DOHH2 (cell line): ENCODE data around the gene HNRNPM.

Source experiments
- H3F3A ChIP-seq: fragments of 200-600 bp; sonication (generic), shearing (Covaris generic); 2 replicates; pipeline ENCODE4 v1.6.0; 2016; ENCODE audit warnings: antibody characterized with exemption, mild to moderate bottlenecking; ENCODE audit not compliant: control insufficient read depth, insufficient read depth
- H3K27ac ChIP-seq: fragments of 200-600 bp; sonication (generic); 2 replicates; pipeline ENCODE4 v1.5.1; 2014; ENCODE audit warnings: low read depth, mild to moderate bottlenecking, low read length, moderate library complexity
- H3K27me3 ChIP-seq: fragments of 200-600 bp; sonication (generic); 2 replicates; pipeline ENCODE4 v1.6.1; 2014; ENCODE audit warnings: mild to moderate bottlenecking, low read length, mixed read lengths; ENCODE audit not compliant: control insufficient read depth
- H3K36me3 ChIP-seq: fragments of 200-600 bp; sonication (generic); 2 replicates; pipeline ENCODE4 v1.6.1; 2014; ENCODE audit warnings: mild to moderate bottlenecking, low read length, moderate library complexity, mixed read lengths; ENCODE audit not compliant: control insufficient read depth
- H3K4me1 ChIP-seq: fragments of 200-600 bp; sonication (generic); 2 replicates; pipeline ENCODE4 v1.6.1; 2014; ENCODE audit warnings: mild to moderate bottlenecking, low read length, mixed read lengths; ENCODE audit not compliant: control insufficient read depth
- H3K4me2 ChIP-seq: fragments of 200-600 bp; sonication (generic); 2 replicates; pipeline ENCODE4 v1.6.0; 2014; ENCODE audit warnings: mild to moderate bottlenecking, low read length, moderate library complexity
- H3K4me3 ChIP-seq: fragments of 200-600 bp; sonication (generic); 2 replicates; pipeline ENCODE4 v1.5.1; 2014; ENCODE audit warnings: mild to moderate bottlenecking, low read length, mixed read lengths
- H3K79me2 ChIP-seq: fragments of 200-600 bp; sonication (generic); 2 replicates; pipeline ENCODE4 v1.6.1; 2014; ENCODE audit warnings: mild to moderate bottlenecking, low read length, mixed read lengths; ENCODE audit not compliant: control insufficient read depth
- H3K9me2 ChIP-seq: fragments of 200-600 bp; sonication (generic); replicated peaks from 2 replicates; pipeline ENCODE4 v1.6.1; 2014; ENCODE audit warnings: mild to moderate bottlenecking, low read length, mixed read lengths; ENCODE audit not compliant: control insufficient read depth
- H3K9me3 ChIP-seq: fragments of 200-600 bp; sonication (generic); 2 replicates; pipeline ENCODE4 v1.6.1; 2014; ENCODE audit warnings: antibody characterized with exemption, low read length, mixed read lengths; ENCODE audit not compliant: control insufficient read depth, insufficient read depth
- H4K20me1 ChIP-seq: fragments of 200-600 bp; sonication (generic); 2 replicates; pipeline ENCODE4 v1.6.0; 2014; ENCODE audit warnings: low read depth, mild to moderate bottlenecking, antibody characterized with exemption, low read length, moderate library complexity; ENCODE audit not compliant: control insufficient read depth, insufficient read depth
- CTCF ChIP-seq: fragments of 200-600 bp; sonication (generic); IDR thresholded peaks from one replicate; pipeline ENCODE4 v1.5.1; 2014; ENCODE audit warnings: antibody characterized with exemption, mild to moderate bottlenecking, low read depth, low read length; ENCODE audit not compliant: poor library complexity, severe bottlenecking
- EZH2phosphoT487 ChIP-seq: fragments of 200-600 bp; sonication (generic); IDR thresholded peaks from 2 replicates; pipeline ENCODE4 v1.6.1; 2017; ENCODE audit warnings: borderline replicate concordance, mild to moderate bottlenecking, antibody characterized with exemption, low read length, moderate library complexity, mixed read lengths

Gene HNRNPM

DNA sequence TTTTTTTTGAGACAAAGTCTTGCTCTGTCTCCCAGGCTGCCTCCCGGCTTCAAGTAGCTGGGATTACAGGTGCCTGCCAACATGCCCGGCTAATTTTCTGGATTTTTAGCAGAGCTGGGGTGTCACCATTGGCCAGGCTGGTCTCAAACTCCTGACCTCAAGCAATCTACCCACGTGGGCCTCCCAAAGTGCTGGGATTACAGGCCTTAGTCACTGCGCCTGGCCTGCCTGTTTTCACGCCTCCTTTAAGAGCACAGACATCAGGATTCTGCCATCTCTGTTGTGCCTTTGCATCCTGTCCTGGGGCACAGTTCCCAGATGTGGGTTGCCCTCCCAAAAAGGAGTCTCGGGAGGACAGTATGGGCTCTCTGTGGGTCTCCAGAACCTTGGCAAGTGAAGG, 60.1 kb downstream of the HNRNPM start:
- H4K20me1 ChIP-seq = no peaks in the 10 kb centered on the region
- no peaks in the 10 kb centered on the region for H3F3A ChIP-seq
- no peak overlapping the region for H3K27ac ChIP-seq
- no peaks in the 10 kb centered on the region for H3K9me3 ChIP-seq
- H3K36me3 ChIP-seq = no peaks in the 10 kb centered on the region
- H3K27me3 ChIP-seq = no peaks in the 10 kb centered on the region
- peaks cover 12% of the 10 kb centered on the region for H3K4me1 ChIP-seq
- TF ChIP-seq EZH2phosphoT487 (no peak), CTCF (no peak)
- peak overlapping the region; percentile 6; the same call in 1 of the 2 replicates for H3K4me2 ChIP-seq
- no peaks in the 10 kb centered on the region for H3K9me2 ChIP-seq
- no peak overlapping the region for H3K4me3 ChIP-seq
- no peaks in the 10 kb centered on the region for H3K79me2 ChIP-seq

GRCh38 chr19:8505680-8506401, 61.1 kb downstream of the HNRNPM start:
- Histone ChIP-seq H3K9me2 (no peaks in the 10 kb centered on the region), H3K4me1 (peaks cover 12% of the 10 kb centered on the region), H3K27ac (no peak overlapping the region)

DNA sequence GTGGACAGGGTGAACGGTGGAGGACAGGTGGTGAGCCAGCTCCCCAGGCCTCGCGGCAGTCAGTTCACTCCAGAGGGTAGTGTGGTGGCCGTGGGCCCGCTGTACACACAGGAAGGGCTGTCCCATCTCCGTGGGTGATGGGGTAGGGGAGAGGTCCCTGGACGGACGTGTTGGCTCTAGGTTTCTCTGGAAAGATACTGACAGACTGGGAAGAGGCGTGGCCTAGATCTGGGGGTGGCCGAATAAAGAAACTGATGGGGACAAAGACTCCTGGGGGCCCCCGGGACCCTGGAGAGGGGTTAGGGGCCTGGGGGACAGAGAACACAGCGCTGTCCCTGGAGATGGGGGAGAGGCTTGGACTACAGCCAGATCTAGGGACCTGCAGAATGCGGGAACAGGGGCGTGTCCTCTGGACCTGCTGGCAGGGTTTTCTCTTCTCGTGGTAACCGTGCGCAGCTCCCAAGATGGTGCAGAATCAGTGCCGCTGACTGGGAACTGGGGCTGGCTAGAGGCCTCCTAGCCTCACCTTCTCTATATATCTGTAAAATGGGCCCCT, 61.7 kb downstream of the HNRNPM start:
- Histone ChIP-seq H3K79me2 (no peaks in the 10 kb centered on the region), H3K4me1 (peaks cover 12% of the 10 kb centered on the region), H3F3A (no peaks in the 10 kb centered on the region), H3K4me2 (peak overlapping the region; percentile 79), H4K20me1 (no peaks in the 10 kb centered on the region), H3K36me3 (no peaks in the 10 kb centered on the region; the same call in 1 of the 2 replicates), H3K27ac (no peak overlapping the region), H3K9me3 (no peaks in the 10 kb centered on the region), H3K9me2 (no peaks in the 10 kb centered on the region), H3K4me3 (peak overlapping the region; percentile 80), H3K27me3 (no peaks in the 10 kb centered on the region)
- TF ChIP-seq CTCF (peak; percentile 48), EZH2phosphoT487 (no peak)

More at GRCh38 chr19:8505680-8506401, 61.1 kb downstream of the HNRNPM start:
- Histone ChIP-seq H3F3A (no peaks in the 10 kb centered on the region), H3K4me2 (peak overlapping the region; percentile 79), H3K79me2 (no peaks in the 10 kb centered on the region), H3K27me3 (no peaks in the 10 kb centered on the region), H3K4me3 (peak overlapping the region; percentile 80), H4K20me1 (no peaks in the 10 kb centered on the region), H3K36me3 (no peaks in the 10 kb centered on the region), H3K9me3 (no peaks in the 10 kb centered on the region)
- TF ChIP-seq CTCF (peak; percentile 96), EZH2phosphoT487 (no peak)
